Measurements from ENCODE around the gene ELAVL1.
A peak's percentile ranks its signal among the peaks of the same experiment; 100 is the strongest.
"Not testable (repeated sequence)": the region's sequence is repeated elsewhere in the genome, so short reads cannot be mapped to it uniquely, and the experiment has no call there.

ELAVL1 gene

GRCh38 chr19:7922836-7923195 lies 82.6 kb downstream of the ELAVL1 start:
- Histone ChIP-seq H3K36me3 (ENCODE audit: insufficient read depth, low read depth, low read length) (peaks cover 7% of the 10 kb centered on the region; the same call in 1 of the 2 replicates), H3K4me1 (ENCODE audit: insufficient read depth, low read length) (no peaks in the 10 kb centered on the region; the same call in 1 of the 2 replicates), H3K4me3 (ENCODE audit: low read length) (no peak overlapping the region), H3K27ac (ENCODE audit: low read length) (no peak overlapping the region), H3K9ac (ENCODE audit: low read depth, low read length) (no peak overlapping the region), H3K27me3 (ENCODE audit: insufficient read depth, low read length) (peaks cover 15% of the 10 kb centered on the region), H3K9me3 (ENCODE audit: insufficient read depth, low read depth, low read length) (no peaks in the 10 kb centered on the region)

GRCh38 chr19:7921967-7922835 lies 83.2 kb downstream of the ELAVL1 start:
- H3K27ac ChIP-seq (ENCODE audit: low read length), result no peak overlapping the region
- H3K36me3 ChIP-seq (ENCODE audit: insufficient read depth, low read depth, low read length), result peaks cover 7% of the 10 kb centered on the region; the same call in 1 of the 2 replicates
- no peak overlapping the region for H3K9ac ChIP-seq (ENCODE audit: low read depth, low read length)
- H3K4me3 ChIP-seq (ENCODE audit: low read length), result no peak overlapping the region
- no peaks in the 10 kb centered on the region; the same call in 1 of the 2 replicates for H3K4me1 ChIP-seq (ENCODE audit: insufficient read depth, low read length)
- peaks cover 21% of the 10 kb centered on the region for H3K27me3 ChIP-seq (ENCODE audit: insufficient read depth, low read length)
- no peaks in the 10 kb centered on the region for H3K9me3 ChIP-seq (ENCODE audit: insufficient read depth, low read depth, low read length)

GRCh38 chr19:7921302-7921966 lies 84.0 kb downstream of the ELAVL1 start:
- H3K4me3 ChIP-seq (ENCODE audit: low read length), result peak overlapping the region; percentile 69; the same call in 1 of the 2 replicates
- no peaks in the 10 kb centered on the region; the same call in 1 of the 2 replicates for H3K4me1 ChIP-seq (ENCODE audit: insufficient read depth, low read length)
- H3K9me3 ChIP-seq (ENCODE audit: insufficient read depth, low read depth, low read length), result no peaks in the 10 kb centered on the region
- H3K27me3 ChIP-seq (ENCODE audit: insufficient read depth, low read length), result peaks cover 29% of the 10 kb centered on the region
- H3K36me3 ChIP-seq (ENCODE audit: insufficient read depth, low read depth, low read length), result peaks cover 7% of the 10 kb centered on the region; the same call in 1 of the 2 replicates
- no peak overlapping the region for H3K9ac ChIP-seq (ENCODE audit: low read depth, low read length)
- no peak overlapping the region for H3K27ac ChIP-seq (ENCODE audit: low read length)

- H3K9me3 ChIP-seq (ENCODE audit: insufficient read depth, low read depth, low read length), result no peaks in the 10 kb centered on the region
- peaks cover 36% of the 10 kb centered on the region for H3K27me3 ChIP-seq (ENCODE audit: insufficient read depth, low read length)
- H3K4me3 ChIP-seq (ENCODE audit: low read length), result peak overlapping the region; percentile 72
- peaks cover 7% of the 10 kb centered on the region; the same call in 1 of the 2 replicates for H3K36me3 ChIP-seq (ENCODE audit: insufficient read depth, low read depth, low read length)
- no peaks in the 10 kb centered on the region; the same call in 1 of the 2 replicates for H3K4me1 ChIP-seq (ENCODE audit: insufficient read depth, low read length)
- H3K9ac ChIP-seq (ENCODE audit: low read depth, low read length), result peak overlapping the region; percentile 65; the same call in 1 of the 2 replicates
- no peak overlapping the region for H3K27ac ChIP-seq (ENCODE audit: low read length)
These were observed 84.7 kb downstream of the ELAVL1 start for GRCh38 chr19:7920519-7921301.

GRCh38 chr19:7919610-7920518 lies 85.6 kb downstream of the ELAVL1 start, which contains the start of gene SNAPC2:
TSS of gene SNAPC2 (plus strand) at chr19:7920338. CDS start at chr19:7920367, 29 bp downstream.
- Histone ChIP-seq H3K9me3 (ENCODE audit: insufficient read depth, low read depth, low read length) (no peaks in the 10 kb centered on the region), H3K27ac (ENCODE audit: low read length) (no peak within 1 kb of the TSS), H3K4me3 (ENCODE audit: low read length) (peak within 1 kb of the TSS; percentile 72), H3K9ac (ENCODE audit: low read depth, low read length) (peak within 1 kb of the TSS; percentile 65; the same call in 1 of the 2 replicates), H3K27me3 (ENCODE audit: insufficient read depth, low read length) (peaks cover 44% of the 10 kb centered on the region), H3K4me1 (ENCODE audit: insufficient read depth, low read length) (no peaks in the 10 kb centered on the region; the same call in 1 of the 2 replicates), H3K36me3 (ENCODE audit: insufficient read depth, low read depth, low read length) (peaks cover 7% of the 10 kb centered on the region; the same call in 1 of the 2 replicates)

GRCh38 chr19:7918615-7919421 lies 86.6 kb downstream of the ELAVL1 start:
- no peak overlapping the region for H3K4me3 ChIP-seq (ENCODE audit: low read length)
- no peak overlapping the region for H3K27ac ChIP-seq (ENCODE audit: low read length)
- H3K9ac ChIP-seq (ENCODE audit: low read depth, low read length), result no peak overlapping the region
- peaks cover 52% of the 10 kb centered on the region for H3K27me3 ChIP-seq (ENCODE audit: insufficient read depth, low read length)
- H3K36me3 ChIP-seq (ENCODE audit: insufficient read depth, low read depth, low read length), result peaks cover 7% of the 10 kb centered on the region; the same call in 1 of the 2 replicates
- H3K4me1 ChIP-seq (ENCODE audit: insufficient read depth, low read length), result no peaks in the 10 kb centered on the region; the same call in 1 of the 2 replicates
- no peaks in the 10 kb centered on the region for H3K9me3 ChIP-seq (ENCODE audit: insufficient read depth, low read depth, low read length)

GRCh38 chr19:7918062-7918614 lies 87.3 kb downstream of the ELAVL1 start:
- peaks cover 52% of the 10 kb centered on the region for H3K27me3 ChIP-seq (ENCODE audit: insufficient read depth, low read length)
- H3K9me3 ChIP-seq (ENCODE audit: insufficient read depth, low read depth, low read length), result not testable (repeated sequence)

GRCh38 chr19:7917267-7918061 lies 88.0 kb downstream of the ELAVL1 start:
- Histone ChIP-seq H3K4me3 (ENCODE audit: low read length) (peak overlapping the region; percentile 65), H3K27me3 (ENCODE audit: insufficient read depth, low read length) (peaks cover 52% of the 10 kb centered on the region), H3K36me3 (ENCODE audit: insufficient read depth, low read depth, low read length) (peaks cover 7% of the 10 kb centered on the region; the same call in 1 of the 2 replicates), H3K4me1 (ENCODE audit: insufficient read depth, low read length) (no peaks in the 10 kb centered on the region; the same call in 1 of the 2 replicates), H3K27ac (ENCODE audit: low read length) (no peak overlapping the region), H3K9ac (ENCODE audit: low read depth, low read length) (no peak overlapping the region), H3K9me3 (ENCODE audit: insufficient read depth, low read depth, low read length) (no peaks in the 10 kb centered on the region)

More at GRCh38 chr19:7918062-7918614, 87.3 kb downstream of the ELAVL1 start:
- not testable (repeated sequence) for H3K4me1 ChIP-seq (ENCODE audit: insufficient read depth, low read length); H3K9ac ChIP-seq (ENCODE audit: low read depth, low read length); H3K36me3 ChIP-seq (ENCODE audit: insufficient read depth, low read depth, low read length); H3K27ac ChIP-seq (ENCODE audit: low read length)
- H3K4me3 ChIP-seq (ENCODE audit: low read length), result peak overlapping the region; percentile 49

- H3K27ac ChIP-seq (ENCODE audit: low read length), result no peak overlapping the region
- H3K36me3 ChIP-seq (ENCODE audit: insufficient read depth, low read depth, low read length), result peaks cover 4% of the 10 kb centered on the region; the same call in 1 of the 2 replicates
- H3K27me3 ChIP-seq (ENCODE audit: insufficient read depth, low read length), result peaks cover 52% of the 10 kb centered on the region
- no peaks in the 10 kb centered on the region; the same call in 1 of the 2 replicates for H3K4me1 ChIP-seq (ENCODE audit: insufficient read depth, low read length)
- H3K4me3 ChIP-seq (ENCODE audit: low read length), result peak overlapping the region; percentile 65
- H3K9ac ChIP-seq (ENCODE audit: low read depth, low read length), result no peak overlapping the region; the same call in 1 of the 2 replicates
- H3K9me3 ChIP-seq (ENCODE audit: insufficient read depth, low read depth, low read length), result no peaks in the 10 kb centered on the region
These were observed 88.5 kb downstream of the ELAVL1 start for GRCh38 chr19:7916955-7917266.

Data from iPS-20b (cell line).